K562 (cell line): ENCODE measurements around the gene CTRL. TPM values are rescaled to one million over a fixed set of nuclear protein-coding genes. Genes with fewer than 3 reads are reported as not detected.
A peak's percentile ranks its signal among the peaks of the same experiment; 100 is the strongest.

Experiments used
- ATF7 ChIP-seq: fragments of 450-650 bp; IDR thresholded peaks from 2 replicates; pipeline ENCODE4 v1.7.1; 2014; ENCODE audit warnings: mild to moderate bottlenecking, moderate library complexity
- BRCA1 ChIP-seq, 2 experiments: fragments of 450-650 bp in 1 of 2; sonication (generic) in 1 of 2; formaldehyde crosslinking in 1 of 2; IDR thresholded peaks; 2 replicates each; pipeline versions ENCODE4 v1.5.0 to v1.6.1; 2017 to 2020; ENCODE audit warnings: mild to moderate bottlenecking in 1 of 2, missing genetic modification reagents in 1 of 2
- C11orf30 ChIP-seq: fragments of 450-650 bp; IDR thresholded peaks from 2 replicates; pipeline ENCODE4 v1.6.1; 2016; ENCODE audit warnings: low read depth, mild to moderate bottlenecking
- ERF ChIP-seq: fragments of 450-650 bp; formaldehyde crosslinking; IDR thresholded peaks from 2 replicates; pipeline ENCODE4 v1.4.0; 2020; ENCODE audit warnings: mild to moderate bottlenecking, mixed read lengths
- ESRRB ChIP-seq: fragments of 250-450 bp; sonication (Bioruptor Pico); IDR thresholded peaks from 2 replicates; pipeline ENCODE4 v1.5.0; 2020; ENCODE audit warnings: mild to moderate bottlenecking, moderate library complexity, borderline replicate concordance
- GMEB1 ChIP-seq: fragments of 250-450 bp; sonication (Bioruptor Pico); IDR thresholded peaks from 2 replicates; pipeline ENCODE4 v1.4.0; 2020; ENCODE audit warnings: mild to moderate bottlenecking
- MTA1 ChIP-seq: fragments of 450-650 bp; IDR thresholded peaks from 2 replicates; pipeline ENCODE4 v1.6.1; 2017; ENCODE audit warnings: borderline replicate concordance
- NR4A1 ChIP-seq, 2 experiments: fragments of 250-450 bp in 1 of 2; fragments of 450-650 bp in 1 of 2; sonication (Bioruptor Pico) in 1 of 2; IDR thresholded peaks; 2 replicates each; pipeline versions ENCODE4 v1.4.0 to v1.6.1; 2016 to 2020; ENCODE audit warnings: mild to moderate bottlenecking in 2 of 2, missing compliant biosample characterization in 1 of 2, missing genetic modification characterization in 1 of 2, moderate library complexity in 1 of 2
- NRF1 ChIP-seq, 2 experiments: fragments of 450-650 bp; IDR thresholded peaks in 1 of 2; conservative IDR thresholded peaks in 1 of 2; 2 replicates each; pipeline ENCODE4 v1.6.1; 2014; ENCODE audit warnings: mild to moderate bottlenecking in 2 of 2
- PHF8 ChIP-seq: fragments of 200-600 bp; sonication (generic); IDR thresholded peaks from 2 replicates; pipeline ENCODE4 v1.6.1; 2012; ENCODE audit warnings: mixed run types, mild to moderate bottlenecking, inconsistent platforms, low read length, moderate library complexity, borderline replicate concordance
- SUPT5H ChIP-seq: fragments of 450-650 bp; IDR thresholded peaks from 2 replicates; pipeline ENCODE4 v1.6.1; 2016
- YY1 ChIP-seq, 3 experiments: IDR thresholded peaks; 2 replicates each; pipeline ENCODE4 v1.6.1; 2011; ENCODE audit warnings: low read length in 2 of 3, mild to moderate bottlenecking in 2 of 3, moderate library complexity in 2 of 3, borderline replicate concordance in 1 of 3, control low read depth in 1 of 3, low read depth in 1 of 3; ENCODE audit not compliant: insufficient read depth in 3 of 3, insufficient replicate concordance in 2 of 3, control insufficient read depth in 1 of 3, insufficient read length in 1 of 3; ENCODE audit errors: extremely low read depth in 1 of 3
- ZNF232 ChIP-seq: sonication (generic); formaldehyde crosslinking; IDR thresholded peaks from 2 replicates; pipeline ENCODE4 v1.8.0; 2022; ENCODE audit warnings: mild to moderate bottlenecking, missing genetic modification reagents
- ZNF830 ChIP-seq: fragments of 250-450 bp; sonication (Bioruptor Pico); IDR thresholded peaks from 2 replicates; pipeline ENCODE4 v1.5.0; 2021; ENCODE audit warnings: mild to moderate bottlenecking
- polyA plus RNA-seq, 8 experiments: library from polyadenylated mRNA; depleted of rRNA in 4 of 8; stranded (reverse) in 5 of 8; unstranded in 3 of 8; fragments of >200 nt; fragmentation: Nextera tagmentation in 2 of 8; fragmentation: Illumina TruSeq in 1 of 8; extraction: Ambion mirVana in 2 of 8; extraction: Trizol in 1 of 8; gene quantifications; 2 replicates each; pipeline versions ENCODE4 v1.2.1 to v1.2.3, GENCODE V29; 2011 to 2014; ENCODE audit warnings: inconsistent platforms in 1 of 8, missing spikeins in 1 of 8
- total RNA-seq, 7 experiments: library from RNA; depleted of rRNA in 6 of 7; stranded (reverse); fragments of >200 nt in 6 of 7; fragmentation: Illumina TruSeq in 2 of 7; extraction: Trizol in 2 of 7; gene quantifications; 2 replicates each; pipeline versions ENCODE4 v1.2.1 to v1.2.3, GENCODE V29; 2011 to 2021; ENCODE audit warnings: low replicate concordance in 1 of 7
- TF ChIP-seq, protein P1 (sequence below): fragments of 250-450 bp; sonication (Bioruptor Pico); IDR thresholded peaks from 2 replicates; pipeline ENCODE4 v1.5.0; 2021; ENCODE audit warnings: mild to moderate bottlenecking, borderline replicate concordance
- TF ChIP-seq, protein P2 (sequence below): sonication (generic); formaldehyde crosslinking; IDR thresholded peaks from 2 replicates; pipeline ENCODE4 v1.8.1; 2022; ENCODE audit warnings: missing genetic modification reagents
- TF ChIP-seq, protein P3 (sequence below): fragments of 450-650 bp; IDR thresholded peaks from 2 replicates; pipeline ENCODE4 v1.6.1; 2016
- TF ChIP-seq, protein P4 (sequence below): sonication (generic); formaldehyde crosslinking; IDR thresholded peaks from 2 replicates; pipeline ENCODE4 v1.8.0; 2023; ENCODE audit warnings: mild to moderate bottlenecking, missing genetic modification reagents

CTRL gene
- total and polyA plus RNA-seq, 9 of the 15 experiments (the other 6 are each of a cell fraction or from before 2014, with no cell fraction given): 1.4 to 5.6 (median 2.5) TPM

DNA sequence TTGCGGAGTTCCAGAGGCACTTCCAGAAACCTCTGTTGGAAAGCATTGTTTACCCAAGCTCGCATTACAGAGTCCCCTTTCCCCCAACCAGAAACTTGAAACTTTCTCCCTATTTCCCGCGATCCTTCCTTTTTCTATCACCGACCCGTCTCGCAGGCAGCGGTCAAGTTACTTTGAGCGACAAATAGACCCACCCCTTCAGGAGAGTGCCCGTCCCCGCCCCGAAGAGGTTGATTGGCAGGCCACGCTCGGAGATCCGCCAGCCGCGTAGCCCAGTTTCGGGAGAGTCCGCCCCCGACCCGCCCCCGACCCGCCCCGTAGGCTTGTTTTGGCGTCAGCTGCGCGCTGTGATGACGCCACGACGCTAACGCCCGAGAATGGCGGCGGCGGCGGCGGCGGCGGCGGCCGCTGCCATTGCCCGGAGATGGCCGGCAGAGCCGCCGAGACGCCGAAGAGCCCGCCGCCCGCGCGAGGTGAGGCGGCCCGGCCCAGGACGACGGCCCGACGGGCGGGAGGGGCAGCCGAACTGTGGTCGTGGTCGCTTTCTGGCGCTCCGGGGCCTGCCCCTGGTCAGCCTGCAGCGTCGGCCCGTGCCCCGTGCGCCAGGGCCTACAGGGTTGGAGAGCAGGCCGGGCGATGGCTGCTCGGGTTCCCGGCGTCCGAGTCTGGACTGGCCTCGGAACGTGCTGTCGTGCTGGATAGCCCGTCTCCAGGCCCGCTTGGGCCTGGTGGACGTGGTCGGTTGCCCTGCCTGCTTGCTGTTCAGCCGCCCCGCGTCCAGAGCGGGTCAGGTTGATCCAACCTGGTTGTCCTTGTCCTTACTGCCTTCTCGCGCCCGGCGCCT lies 38.5 kb downstream of the CTRL start, which contains the start of gene PSKH1 (continued):
- TF ChIP-seq, protein P1, sequence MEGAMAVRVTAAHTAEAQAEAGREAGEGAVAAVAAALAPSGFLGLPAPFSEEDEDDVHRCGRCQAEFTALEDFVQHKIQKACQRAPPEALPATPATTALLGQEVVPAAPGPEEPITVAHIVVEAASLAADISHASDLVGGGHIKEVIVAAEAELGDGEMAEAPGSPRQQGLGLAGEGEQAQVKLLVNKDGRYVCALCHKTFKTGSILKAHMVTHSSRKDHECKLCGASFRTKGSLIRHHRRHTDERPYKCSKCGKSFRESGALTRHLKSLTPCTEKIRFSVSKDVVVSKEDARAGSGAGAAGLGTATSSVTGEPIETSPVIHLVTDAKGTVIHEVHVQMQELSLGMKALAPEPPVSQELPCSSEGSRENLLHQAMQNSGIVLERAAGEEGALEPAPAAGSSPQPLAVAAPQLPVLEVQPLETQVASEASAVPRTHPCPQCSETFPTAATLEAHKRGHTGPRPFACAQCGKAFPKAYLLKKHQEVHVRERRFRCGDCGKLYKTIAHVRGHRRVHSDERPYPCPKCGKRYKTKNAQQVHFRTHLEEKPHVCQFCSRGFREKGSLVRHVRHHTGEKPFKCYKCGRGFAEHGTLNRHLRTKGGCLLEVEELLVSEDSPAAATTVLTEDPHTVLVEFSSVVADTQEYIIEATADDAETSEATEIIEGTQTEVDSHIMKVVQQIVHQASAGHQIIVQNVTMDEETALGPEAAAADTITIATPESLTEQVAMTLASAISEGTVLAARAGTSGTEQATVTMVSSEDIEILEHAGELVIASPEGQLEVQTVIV (CRISPR knock-in tag): no peak
- peak; percentile 91 for TF ChIP-seq PHF8
- no peak for TF ChIP-seq ESRRB (CRISPR knock-in tag)
- peak in 1 of 2 experiments; percentile 35; a peak in 1 of 4 replicates for TF ChIP-seq NRF1 (conservative IDR thresholded peaks at IDR 0.05 in 1 of 2, IDR thresholded peaks at IDR 0.05 in 1 of 2)
- TF ChIP-seq, protein P2, sequence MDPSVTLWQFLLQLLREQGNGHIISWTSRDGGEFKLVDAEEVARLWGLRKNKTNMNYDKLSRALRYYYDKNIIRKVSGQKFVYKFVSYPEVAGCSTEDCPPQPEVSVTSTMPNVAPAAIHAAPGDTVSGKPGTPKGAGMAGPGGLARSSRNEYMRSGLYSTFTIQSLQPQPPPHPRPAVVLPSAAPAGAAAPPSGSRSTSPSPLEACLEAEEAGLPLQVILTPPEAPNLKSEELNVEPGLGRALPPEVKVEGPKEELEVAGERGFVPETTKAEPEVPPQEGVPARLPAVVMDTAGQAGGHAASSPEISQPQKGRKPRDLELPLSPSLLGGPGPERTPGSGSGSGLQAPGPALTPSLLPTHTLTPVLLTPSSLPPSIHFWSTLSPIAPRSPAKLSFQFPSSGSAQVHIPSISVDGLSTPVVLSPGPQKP (CRISPR knock-in tag): peak; percentile 84; the same call in 1 of the 2 replicates
- peak; percentile 96 for TF ChIP-seq MTA1
- TF ChIP-seq NR4A1 (CRISPR knock-in tag; IDR thresholded peaks at IDR 0.05): peak; percentile 57; the same call in 1 of the 2 replicates
- no peak for TF ChIP-seq NR4A1 (tag; IDR thresholded peaks at IDR 0.05)
- TF ChIP-seq ERF (CRISPR knock-in tag): peak; percentile 88
- TF ChIP-seq ATF7: peak; percentile 74; the same call in 1 of the 2 replicates
- TF ChIP-seq YY1 (IDR thresholded peaks at IDR 0.05; ENCODE audit: borderline replicate concordance in 1 of 3, control insufficient read depth in 1 of 3, extremely low read depth in 1 of 3, insufficient read depth in 3 of 3, insufficient read length in 1 of 3, insufficient replicate concordance in 2 of 3, low read depth in 1 of 3, low read length in 2 of 3): peak; percentile 58 to 95 (median 95)
- TF ChIP-seq GMEB1 (CRISPR knock-in tag): peak; percentile 94
- peak; percentile 30; the same call in 1 of the 2 replicates for TF ChIP-seq ZNF232 (CRISPR knock-in tag)
- TF ChIP-seq, protein P3, sequence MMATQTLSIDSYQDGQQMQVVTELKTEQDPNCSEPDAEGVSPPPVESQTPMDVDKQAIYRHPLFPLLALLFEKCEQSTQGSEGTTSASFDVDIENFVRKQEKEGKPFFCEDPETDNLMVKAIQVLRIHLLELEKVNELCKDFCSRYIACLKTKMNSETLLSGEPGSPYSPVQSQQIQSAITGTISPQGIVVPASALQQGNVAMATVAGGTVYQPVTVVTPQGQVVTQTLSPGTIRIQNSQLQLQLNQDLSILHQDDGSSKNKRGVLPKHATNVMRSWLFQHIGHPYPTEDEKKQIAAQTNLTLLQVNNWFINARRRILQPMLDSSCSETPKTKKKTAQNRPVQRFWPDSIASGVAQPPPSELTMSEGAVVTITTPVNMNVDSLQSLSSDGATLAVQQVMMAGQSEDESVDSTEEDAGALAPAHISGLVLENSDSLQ: peak; percentile 99
- TF ChIP-seq BRCA1 (IDR thresholded peaks at IDR 0.05): no peak
- no peak for TF ChIP-seq BRCA1 (CRISPR knock-in tag; IDR thresholded peaks at IDR 0.05)
- TF ChIP-seq, protein P4, sequence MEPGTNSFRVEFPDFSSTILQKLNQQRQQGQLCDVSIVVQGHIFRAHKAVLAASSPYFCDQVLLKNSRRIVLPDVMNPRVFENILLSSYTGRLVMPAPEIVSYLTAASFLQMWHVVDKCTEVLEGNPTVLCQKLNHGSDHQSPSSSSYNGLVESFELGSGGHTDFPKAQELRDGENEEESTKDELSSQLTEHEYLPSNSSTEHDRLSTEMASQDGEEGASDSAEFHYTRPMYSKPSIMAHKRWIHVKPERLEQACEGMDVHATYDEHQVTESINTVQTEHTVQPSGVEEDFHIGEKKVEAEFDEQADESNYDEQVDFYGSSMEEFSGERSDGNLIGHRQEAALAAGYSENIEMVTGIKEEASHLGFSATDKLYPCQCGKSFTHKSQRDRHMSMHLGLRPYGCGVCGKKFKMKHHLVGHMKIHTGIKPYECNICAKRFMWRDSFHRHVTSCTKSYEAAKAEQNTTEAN (CRISPR knock-in tag): no peak
- TF ChIP-seq ZNF830 (CRISPR knock-in tag): 0 out of 2 replicates have a peak, but pooled peaks have one; percentile 15
- TF ChIP-seq C11orf30: peak; percentile 63
- TF ChIP-seq SUPT5H: peak; percentile 74
